Liver (tissue), 9 donors: ENCODE results near the gene KRT71. TPM values are rescaled to one million over a fixed set of nuclear protein-coding genes. Genes with fewer than 3 reads are reported as not detected.

Source experiments
- DNase-seq: peaks from one replicate; pipeline ENCODE4 v3.0.0-alpha.2; 2017; ENCODE audit warnings: low spot score
- H3K27ac ChIP-seq, 2 donors: one replicate each; pipeline ENCODE4 v1.7.0; 2013; ENCODE audit warnings: inconsistent platforms in 2 of 2, low read length in 2 of 2, control low read depth in 1 of 2, low read depth in 1 of 2, mild to moderate bottlenecking in 1 of 2
- H3K27me3 ChIP-seq, 4 donors: one replicate each; pipeline versions ENCODE4 v1.6.1 to v1.7.0; 2013; ENCODE audit warnings: low read length in 3 of 4, inconsistent platforms in 1 of 4, mild to moderate bottlenecking in 1 of 4, moderate library complexity in 1 of 4; ENCODE audit not compliant: control insufficient read depth in 4 of 4, insufficient read depth in 4 of 4
- H3K36me3 ChIP-seq, 4 donors: one replicate each; pipeline versions ENCODE4 v1.6.1 to v1.7.0; 2013; ENCODE audit warnings: low read length in 3 of 4, mild to moderate bottlenecking in 3 of 4, low read depth in 1 of 4, moderate library complexity in 1 of 4; ENCODE audit not compliant: control insufficient read depth in 4 of 4, insufficient read depth in 3 of 4
- H3K4me1 ChIP-seq, 4 donors: one replicate each; pipeline versions ENCODE4 v1.6.1 to v1.7.0; 2013; ENCODE audit warnings: low read length in 3 of 4, mild to moderate bottlenecking in 3 of 4, moderate library complexity in 1 of 4; ENCODE audit not compliant: control insufficient read depth in 4 of 4, insufficient read depth in 4 of 4
- H3K4me3 ChIP-seq, 3 donors: one replicate each; pipeline versions ENCODE4 v1.6.1 to v1.7.0; 2013; ENCODE audit warnings: low read length in 3 of 3, control low read depth in 1 of 3, low read depth in 1 of 3, mild to moderate bottlenecking in 1 of 3
- H3K9ac ChIP-seq, 2 donors: one replicate each; pipeline ENCODE4 v1.7.0; 2013; ENCODE audit warnings: low read length in 2 of 2, mild to moderate bottlenecking in 2 of 2, moderate library complexity in 2 of 2, control low read depth in 1 of 2, low read depth in 1 of 2
- H3K9me3 ChIP-seq, 4 donors: one replicate each; pipeline versions ENCODE4 v1.6.1 to v1.7.0; 2013; ENCODE audit warnings: low read length in 3 of 4; ENCODE audit not compliant: control insufficient read depth in 4 of 4
- ATF3 ChIP-seq: IDR thresholded peaks from 2 replicates; pipeline ENCODE4 v1.6.1; 2016; ENCODE audit warnings: antibody characterized with exemption
- CTCF ChIP-seq: fragments of 150-350 bp; IDR thresholded peaks from 2 replicates; pipeline ENCODE4 v1.5.1; 2017; ENCODE audit warnings: improper control_type of control experiment, low read depth, low read length; ENCODE audit not compliant: missing input control
- EGR1 ChIP-seq, 2 donors: IDR thresholded peaks; 2 replicates each; pipeline ENCODE4 v1.6.1; 2016 to 2018; ENCODE audit warnings: antibody characterized with exemption in 2 of 2, low read depth in 2 of 2
- FOXA1 ChIP-seq: IDR thresholded peaks from 2 replicates; pipeline ENCODE4 v1.6.1; 2016; ENCODE audit warnings: antibody characterized with exemption
- GABPA ChIP-seq, 2 donors: IDR thresholded peaks in 1 of 2; conservative IDR thresholded peaks in 1 of 2; 2 replicates each; pipeline ENCODE4 v1.6.1; 2016; ENCODE audit warnings: antibody characterized with exemption in 2 of 2, mild to moderate bottlenecking in 1 of 2, moderate library complexity in 1 of 2
- HNF4A ChIP-seq, 2 donors: conservative IDR thresholded peaks; 2 replicates each; pipeline ENCODE4 v1.6.1; 2016; ENCODE audit warnings: antibody characterized with exemption in 2 of 2, mild to moderate bottlenecking in 2 of 2
- HNF4G ChIP-seq: IDR thresholded peaks from 2 replicates; pipeline ENCODE4 v1.6.1; 2016; ENCODE audit warnings: antibody characterized with exemption
- MAX ChIP-seq: IDR thresholded peaks from 2 replicates; pipeline ENCODE4 v1.6.1; 2016; ENCODE audit warnings: antibody characterized with exemption
- NR2F2 ChIP-seq: IDR thresholded peaks from 2 replicates; pipeline ENCODE4 v1.6.1; 2016; ENCODE audit warnings: antibody characterized with exemption
- RAD21 ChIP-seq, 2 donors: IDR thresholded peaks; 2 replicates each; pipeline ENCODE4 v1.6.1; 2016; ENCODE audit warnings: antibody characterized with exemption in 2 of 2, mild to moderate bottlenecking in 2 of 2
- RXRA ChIP-seq, 2 donors: IDR thresholded peaks; 2 replicates each; pipeline ENCODE4 v1.6.1; 2017 to 2018; ENCODE audit warnings: antibody characterized with exemption in 2 of 2, mild to moderate bottlenecking in 1 of 2
- SP1 ChIP-seq: IDR thresholded peaks from 2 replicates; pipeline ENCODE4 v1.6.1; 2018; ENCODE audit warnings: antibody characterized with exemption, mild to moderate bottlenecking
- YY1 ChIP-seq: IDR thresholded peaks from 2 replicates; pipeline ENCODE4 v1.6.1; 2016; ENCODE audit warnings: antibody characterized with exemption, mild to moderate bottlenecking
- ZBTB33 ChIP-seq: IDR thresholded peaks from 2 replicates; pipeline ENCODE4 v1.6.1; 2016; ENCODE audit warnings: antibody characterized with exemption
- WGBS: extraction: QIAGEN DNeasy Blood & Tissue Kit; methylation state at CpG from one replicate; pipeline ENCODE4 v1.1.7; 2013; 5-methylcytosine and 5-hydroxymethylcytosine counted together
- polyA plus RNA-seq, 2 donors: library from polyadenylated mRNA; stranded (reverse) in 1 of 2; unstranded in 1 of 2; fragments of 200-250 nt in 1 of 2; fragments of >200 nt in 1 of 2; fragmentation: Nextera tagmentation in 1 of 2; extraction: Ambion mirVana in 1 of 2; gene quantifications; one replicate each; pipeline versions ENCODE4 v1.2.1 to v1.2.3, GENCODE V29; 2013 to 2015
- total RNA-seq, 2 donors: library from RNA; depleted of rRNA; stranded (reverse); fragments of >200 nt; gene quantifications; one replicate each; pipeline ENCODE4 v1.2.3, GENCODE V29; 2014
- donor health status: healthy.
- donor health status: healthy.
- donor health status: healthy.
- donor health status: healthy.
- donor health status: healthy.

The KRT71 gene
- total and polyA plus RNA-seq, 4 donors, result not detected

- TF ChIP-seq ZBTB33 (no peak), YY1 (no peak), RAD21 (IDR thresholded peaks at IDR 0.05) (no peak)
Observed at GRCh38 chr12:52555577-52555976, 2.6 kb upstream of the KRT71 start (continued).

GRCh38 chr12:52552055-52552454 lies 890 bp downstream of the KRT71 start:
- DNase-seq, result no peak
- H3K36me3 ChIP-seq, result no peaks in the 10 kb centered on the region
- peaks cover 0 to 4% (median 0%) of the 10 kb centered on the region in 4 donors for H3K4me1 ChIP-seq
- TF ChIP-seq RXRA (IDR thresholded peaks at IDR 0.05), result no peak
- TF ChIP-seq GABPA (IDR thresholded peaks at IDR 0.05 in 1 of 2, conservative IDR thresholded peaks at IDR 0.05 in 1 of 2), result no peak
- no peak for TF ChIP-seq EGR1 (IDR thresholded peaks at IDR 0.05; ENCODE audit: low read depth in 2 of 2)
- TF ChIP-seq YY1, result no peak
- TF ChIP-seq NR2F2, result no peak
- TF ChIP-seq SP1, result no peak
- TF ChIP-seq ZBTB33, result no peak
- TF ChIP-seq ATF3, result no peak
- no peak for TF ChIP-seq HNF4G
- no peak overlapping the region for H3K9ac ChIP-seq
- no peaks in the 10 kb centered on the region for H3K27me3 ChIP-seq
- no peak overlapping the region for H3K27ac ChIP-seq
- WGBS, result 87% methylated on average over 5 of the region's 5 CpGs
- H3K9me3 ChIP-seq, result no peaks in the 10 kb centered on the region
- no peak overlapping the region for H3K4me3 ChIP-seq

GRCh38 chr12:52551216-52551865 lies 1.6 kb downstream of the KRT71 start:
- Histone ChIP-seq H3K9ac (no peak overlapping the region), H3K4me3 (no peak overlapping the region), H3K9me3 (no peaks in the 10 kb centered on the region), H3K4me1 (peaks cover 0 to 4% (median 0%) of the 10 kb centered on the region in 4 donors), H3K27ac (no peak overlapping the region), H3K27me3 (no peaks in the 10 kb centered on the region), H3K36me3 (no peaks in the 10 kb centered on the region)
- TF ChIP-seq HNF4G (no peak), MAX (no peak), YY1 (no peak), CTCF (no peak), EGR1 (IDR thresholded peaks at IDR 0.05; ENCODE audit: low read depth in 2 of 2) (no peak), NR2F2 (no peak), HNF4A (conservative IDR thresholded peaks at IDR 0.05) (no peak), RAD21 (IDR thresholded peaks at IDR 0.05) (no peak), FOXA1 (no peak)
- 44% methylated on average over 6 of the region's 6 CpGs for WGBS
- no peak for DNase-seq
